Mononuclear cell (primary cell): Measurements from ENCODE around the gene LIM2. TPM values are rescaled to one million over a fixed set of nuclear protein-coding genes. Genes with fewer than 3 reads are reported as not detected.

Source experiments
- H3K27me3 ChIP-seq: 2 replicates; pipeline ENCODE4 v1.6.0; 2011; ENCODE audit warnings: low read length, control low read depth; ENCODE audit not compliant: insufficient read depth
- H3K4me1 ChIP-seq: 2 replicates; pipeline ENCODE4 v1.5.1; 2011; ENCODE audit warnings: mild to moderate bottlenecking, low read length, control low read depth; ENCODE audit not compliant: insufficient read depth
- H3K4me3 ChIP-seq: 2 replicates; pipeline ENCODE4 v1.5.1; 2011; ENCODE audit warnings: mild to moderate bottlenecking, low read length, moderate library complexity
- H3K9me3 ChIP-seq: 2 replicates; pipeline ENCODE4 v1.5.1; 2011; ENCODE audit warnings: low read depth, mild to moderate bottlenecking, control low read depth, low read length
- total RNA-seq: library from RNA; depleted of rRNA; stranded (reverse); fragments of >200 nt; gene quantifications from one replicate; pipeline ENCODE4 v1.2.3, GENCODE V29; 2012

The LIM2 gene
- total RNA-seq, 1 donor, result 0.21 TPM

DNA sequence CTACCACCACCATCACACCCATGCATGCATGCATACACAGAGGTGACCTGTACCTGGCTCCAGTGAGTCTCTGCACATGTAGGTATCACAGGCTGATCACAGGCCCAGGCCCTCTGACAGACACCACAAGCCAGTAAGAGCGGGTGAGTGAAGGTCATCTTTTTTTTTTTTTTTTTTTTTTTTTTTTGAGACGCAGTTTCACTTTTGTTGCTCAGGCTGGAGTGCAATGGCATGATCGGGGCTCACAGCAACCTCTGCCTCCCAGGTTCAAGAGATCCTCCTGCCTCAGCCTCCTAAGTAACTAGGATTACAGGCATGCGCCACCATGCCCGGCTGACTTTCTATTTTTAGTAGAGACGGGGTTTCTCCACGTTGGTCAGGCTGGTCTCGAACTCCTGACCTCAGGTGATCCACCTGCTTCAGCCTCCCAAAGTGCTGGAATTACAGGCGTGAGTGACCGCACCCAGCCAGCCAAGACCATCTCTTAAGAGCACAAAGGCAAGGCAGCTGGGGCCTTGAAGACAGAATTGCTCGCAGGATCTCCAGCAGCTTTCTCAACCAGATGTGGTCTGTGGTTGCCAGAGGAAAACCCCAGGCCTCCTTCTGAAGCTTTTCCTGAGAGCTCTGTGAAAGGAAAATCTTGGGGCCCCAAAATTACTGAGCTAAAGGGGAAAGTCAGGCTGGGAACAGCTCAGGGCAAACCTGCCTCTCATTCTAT, 12.1 kb downstream of the LIM2 start:
- H3K4me1 ChIP-seq, result peaks cover 57% of the 10 kb centered on the region

DNA sequence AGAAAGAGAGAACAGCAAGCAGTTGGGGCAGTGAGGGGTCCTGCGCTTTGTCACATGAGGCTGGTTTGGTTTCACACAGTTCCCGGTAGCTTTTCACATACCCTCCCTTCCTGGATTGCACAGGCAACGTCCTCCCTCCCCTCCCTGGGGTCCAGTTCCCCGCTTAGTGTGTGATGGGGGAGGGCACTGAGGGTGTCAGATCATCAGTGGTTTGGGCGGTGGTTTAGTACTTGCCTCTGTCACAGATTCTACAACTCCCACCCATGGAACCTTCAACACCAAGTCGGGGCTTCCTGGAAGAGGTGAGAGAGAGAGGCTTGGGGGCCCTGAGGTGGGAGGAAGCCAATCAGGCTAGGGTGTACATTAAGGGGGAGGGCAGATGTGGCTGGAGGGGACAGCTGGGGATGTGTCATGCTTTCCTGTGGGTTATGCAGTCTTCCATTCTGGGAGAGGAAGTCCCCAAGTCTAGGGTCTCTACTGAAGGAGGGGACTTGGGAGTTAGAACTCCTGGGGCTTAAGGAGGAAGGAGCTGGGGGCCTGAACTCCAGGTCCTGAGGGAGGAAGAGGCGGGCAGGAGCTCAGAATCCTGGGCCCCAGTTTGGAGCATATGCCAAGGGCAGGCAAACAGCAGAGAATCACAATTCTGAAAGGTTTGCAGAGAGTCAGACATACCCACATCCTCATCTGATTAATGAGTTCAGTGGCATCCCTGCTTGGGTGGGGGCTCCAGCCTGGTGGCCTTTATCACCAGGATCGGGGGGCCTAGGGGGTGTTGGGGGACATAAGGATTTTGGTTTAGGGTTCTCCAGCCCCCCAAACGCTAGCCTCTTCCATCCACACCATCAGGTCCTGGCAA, 14.9 kb downstream of the LIM2 start, which contains the start of gene NKG7:
TSS of gene NKG7 (minus strand) at position 6 of the 856 bp plus-strand sequence. CDS start 119 bp downstream, outside the sequence.
- no peaks in the 10 kb centered on the region for H3K27me3 ChIP-seq
- H3K4me3 ChIP-seq, result peak within 1 kb of the TSS; percentile 50
- H3K9me3 ChIP-seq, result no peaks in the 10 kb centered on the region
- H3K4me1 ChIP-seq, result peaks cover 74% of the 10 kb centered on the region

More for the DNA sequence above, 12.1 kb downstream of the LIM2 start:
- Histone ChIP-seq H3K9me3 (no peaks in the 10 kb centered on the region), H3K4me3 (no peak overlapping the region), H3K27me3 (no peaks in the 10 kb centered on the region)

DNA sequence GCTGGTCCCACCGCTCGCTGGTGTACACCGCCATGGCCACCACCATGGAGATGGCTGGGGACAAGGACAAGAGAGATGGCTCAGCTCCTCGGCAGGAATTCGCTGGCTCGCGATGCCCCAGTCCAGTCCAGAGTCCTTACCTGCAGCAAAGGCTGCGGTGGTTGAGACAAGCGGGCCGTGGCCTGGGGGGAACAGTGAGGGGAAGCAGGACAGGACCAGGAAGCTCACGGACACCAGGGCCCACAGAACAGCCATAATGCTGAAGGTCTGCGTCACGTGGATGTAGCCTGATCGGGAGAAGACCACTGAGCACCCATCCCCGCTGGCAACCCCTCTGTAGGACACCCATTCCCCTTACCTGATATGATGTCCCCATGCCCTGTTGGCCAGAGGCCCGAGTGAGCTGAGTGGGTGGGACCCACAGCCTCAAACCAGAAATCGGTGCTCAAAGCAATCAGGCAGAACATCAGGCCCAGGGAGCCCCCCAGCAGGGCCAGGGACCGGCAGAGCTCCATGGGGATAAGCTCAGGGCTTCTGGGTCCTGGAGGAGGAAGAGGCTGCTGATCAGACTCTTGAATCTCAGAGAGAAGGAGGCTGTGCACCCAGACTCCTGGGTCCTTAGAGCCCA, 15.6 kb downstream of the LIM2 start:
- H3K27me3 ChIP-seq, result no peaks in the 10 kb centered on the region
- peak overlapping the region; percentile 50 for H3K4me3 ChIP-seq
- H3K9me3 ChIP-seq, result no peaks in the 10 kb centered on the region
- peaks cover 79% of the 10 kb centered on the region for H3K4me1 ChIP-seq

DNA sequence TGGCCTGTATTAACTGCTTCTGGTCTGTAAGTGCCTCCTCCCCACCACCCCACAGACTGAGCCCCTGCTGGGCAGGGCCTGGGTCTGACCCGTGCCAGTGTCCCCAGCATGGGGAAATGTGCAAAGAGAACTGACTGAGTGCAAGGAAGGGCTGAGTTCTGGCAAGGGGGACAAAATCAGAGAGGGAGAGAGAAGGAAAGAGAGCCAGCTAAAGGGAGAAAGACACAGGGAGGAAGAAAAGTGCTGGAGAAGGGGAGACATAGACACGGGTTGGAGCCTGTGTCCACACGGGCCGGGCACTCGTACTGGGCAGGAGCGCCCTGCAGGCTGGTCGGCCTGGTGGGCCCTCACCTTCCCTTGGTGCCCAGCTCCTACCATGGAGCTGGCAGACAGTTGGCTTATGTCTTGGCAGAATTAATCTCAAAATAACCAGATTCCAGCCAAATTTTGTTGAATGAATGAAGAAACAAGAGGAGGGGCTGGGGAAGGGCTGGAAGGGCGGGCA, 16.5 kb downstream of the LIM2 start:
- no peaks in the 10 kb centered on the region for H3K9me3 ChIP-seq
- no peaks in the 10 kb centered on the region for H3K27me3 ChIP-seq
- H3K4me3 ChIP-seq, result peak overlapping the region; percentile 50
- peaks cover 85% of the 10 kb centered on the region for H3K4me1 ChIP-seq

DNA sequence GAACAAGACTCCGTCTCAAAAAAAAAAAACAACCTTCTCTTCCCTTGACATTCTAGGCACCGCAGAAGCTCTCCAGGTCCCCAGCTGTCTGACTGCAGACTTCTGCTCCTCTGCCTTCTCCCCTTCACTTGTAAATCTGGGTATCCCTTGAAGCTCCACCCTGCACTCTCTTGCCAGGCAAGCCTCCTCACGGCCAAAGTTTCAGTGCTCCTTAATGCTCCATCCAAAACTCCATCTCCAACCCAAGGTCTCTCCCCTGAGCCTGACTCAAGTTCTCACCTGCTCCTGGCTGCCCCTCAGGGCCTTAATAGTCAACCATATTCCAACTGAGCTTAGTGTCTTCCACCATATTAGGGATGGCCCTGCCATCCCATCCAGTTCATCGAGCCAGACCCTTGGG, 17.5 kb downstream of the LIM2 start:
- no peaks in the 10 kb centered on the region for H3K27me3 ChIP-seq
- peak overlapping the region; percentile 50 for H3K4me3 ChIP-seq
- no peaks in the 10 kb centered on the region for H3K9me3 ChIP-seq
- peaks cover 83% of the 10 kb centered on the region for H3K4me1 ChIP-seq

DNA sequence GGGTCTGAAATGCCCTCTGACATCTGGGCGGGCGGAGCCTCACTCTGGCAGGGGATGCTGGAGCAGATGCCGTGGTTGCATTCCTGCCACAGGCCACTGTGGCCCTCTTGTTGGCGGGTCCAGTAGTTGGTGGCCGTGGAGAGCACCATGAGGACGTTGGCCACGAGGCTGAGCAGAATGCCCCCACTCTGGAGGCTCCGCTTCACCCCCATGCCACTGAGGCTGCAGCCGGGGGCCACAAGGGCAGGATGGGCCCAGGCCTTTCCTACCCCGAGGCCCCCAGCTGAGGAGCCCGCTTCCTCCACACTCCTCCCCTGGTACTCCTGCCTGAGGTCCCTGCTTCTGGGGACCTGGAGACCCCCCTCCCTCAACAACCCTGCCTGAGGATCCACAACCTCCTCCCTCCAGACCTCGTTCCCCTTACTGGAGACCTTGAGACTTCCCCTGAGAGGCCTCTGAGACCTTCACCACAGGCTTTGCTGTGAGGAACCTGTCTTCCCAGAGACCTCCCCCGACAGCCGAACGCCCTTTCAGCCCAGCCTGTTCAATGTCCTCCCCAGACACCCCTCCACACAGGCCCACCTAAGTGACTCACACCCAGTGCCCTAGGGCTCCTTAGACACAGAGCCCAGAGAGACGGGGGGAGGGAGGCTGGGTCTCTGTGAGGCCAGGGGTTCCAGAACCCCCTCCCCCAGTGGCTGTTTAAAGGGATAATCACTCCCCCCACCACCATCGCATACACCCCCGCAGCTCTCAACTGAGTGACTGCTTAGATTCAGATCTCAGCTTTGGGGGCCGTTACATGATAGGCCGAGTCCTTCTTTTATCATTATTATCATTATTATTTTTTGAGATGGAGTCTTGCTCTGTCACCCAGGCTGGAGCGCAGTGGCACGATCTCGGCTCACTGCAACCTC, 19.1 kb downstream of the LIM2 start, which contains the start of gene CLDND2:
TSS of gene CLDND2 (minus strand) at position 638 of the 917 bp plus-strand sequence. CDS start at position 212, 426 bp downstream.
- no peaks in the 10 kb centered on the region for H3K9me3 ChIP-seq
- H3K4me1 ChIP-seq, result peaks cover 76% of the 10 kb centered on the region
- no peaks in the 10 kb centered on the region for H3K27me3 ChIP-seq
- H3K4me3 ChIP-seq, result peak within 1 kb of the TSS; percentile 85

DNA sequence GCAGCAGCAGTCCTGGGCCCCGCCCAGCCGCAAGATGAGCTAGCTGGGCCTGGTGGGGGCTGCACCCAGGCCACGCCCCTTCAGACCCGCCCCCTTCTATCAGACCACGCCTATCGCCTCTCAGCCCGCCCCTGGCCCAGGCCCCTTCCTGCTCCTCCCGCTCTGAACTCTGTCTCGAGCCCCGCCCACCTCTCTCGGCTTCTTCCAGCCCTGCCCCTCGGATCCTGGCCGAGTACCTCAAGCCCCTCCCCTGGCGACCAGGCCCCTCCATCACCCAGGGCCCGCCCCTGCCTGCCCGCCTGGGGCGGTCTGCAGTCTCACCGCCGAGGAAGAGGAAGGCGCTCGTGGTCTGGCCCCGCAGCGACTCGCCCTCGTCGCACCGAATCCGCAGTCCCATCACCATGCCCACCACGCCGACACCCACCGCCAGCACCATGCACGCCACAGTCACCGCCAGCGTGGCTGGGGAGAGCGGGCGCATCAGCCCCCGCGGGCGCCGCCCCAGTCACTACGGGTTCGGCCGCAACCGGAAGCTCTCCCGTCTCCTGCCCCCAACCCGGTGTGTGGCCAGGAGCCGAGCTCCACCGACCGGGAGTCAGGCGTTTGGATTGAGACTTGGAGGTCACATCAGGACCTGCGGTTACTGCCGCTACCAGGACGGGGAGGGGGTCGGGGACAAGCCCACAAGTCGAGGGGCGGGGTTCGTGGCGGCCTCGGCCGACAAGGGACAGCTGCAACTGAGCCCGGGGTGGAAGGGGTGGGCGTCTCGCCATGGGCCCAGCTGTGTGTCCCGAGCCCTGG, 20.0 kb downstream of the LIM2 start:
- peak overlapping the region; percentile 85 for H3K4me3 ChIP-seq
- no peaks in the 10 kb centered on the region for H3K27me3 ChIP-seq
- no peaks in the 10 kb centered on the region for H3K9me3 ChIP-seq
- peaks cover 71% of the 10 kb centered on the region for H3K4me1 ChIP-seq

DNA sequence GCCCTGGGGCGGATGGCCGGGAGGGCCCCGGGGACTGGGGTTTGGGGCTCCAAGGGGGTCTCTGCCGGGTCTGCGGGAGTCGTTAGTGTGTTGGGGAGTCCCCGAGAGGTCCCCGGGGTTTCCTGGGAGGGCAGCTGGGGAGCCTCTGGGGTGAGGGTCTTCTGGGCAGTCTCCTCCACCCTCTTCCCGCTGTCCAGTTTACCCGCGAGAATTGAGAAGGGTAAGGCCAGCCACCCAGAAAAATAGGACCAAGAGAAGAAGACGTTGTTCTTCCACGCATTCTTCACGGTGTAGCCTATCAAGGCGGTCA, 20.6 kb downstream of the LIM2 start:
- Histone ChIP-seq H3K9me3 (no peaks in the 10 kb centered on the region), H3K27me3 (no peaks in the 10 kb centered on the region), H3K4me3 (peak overlapping the region; percentile 85), H3K4me1 (peaks cover 68% of the 10 kb centered on the region)

DNA sequence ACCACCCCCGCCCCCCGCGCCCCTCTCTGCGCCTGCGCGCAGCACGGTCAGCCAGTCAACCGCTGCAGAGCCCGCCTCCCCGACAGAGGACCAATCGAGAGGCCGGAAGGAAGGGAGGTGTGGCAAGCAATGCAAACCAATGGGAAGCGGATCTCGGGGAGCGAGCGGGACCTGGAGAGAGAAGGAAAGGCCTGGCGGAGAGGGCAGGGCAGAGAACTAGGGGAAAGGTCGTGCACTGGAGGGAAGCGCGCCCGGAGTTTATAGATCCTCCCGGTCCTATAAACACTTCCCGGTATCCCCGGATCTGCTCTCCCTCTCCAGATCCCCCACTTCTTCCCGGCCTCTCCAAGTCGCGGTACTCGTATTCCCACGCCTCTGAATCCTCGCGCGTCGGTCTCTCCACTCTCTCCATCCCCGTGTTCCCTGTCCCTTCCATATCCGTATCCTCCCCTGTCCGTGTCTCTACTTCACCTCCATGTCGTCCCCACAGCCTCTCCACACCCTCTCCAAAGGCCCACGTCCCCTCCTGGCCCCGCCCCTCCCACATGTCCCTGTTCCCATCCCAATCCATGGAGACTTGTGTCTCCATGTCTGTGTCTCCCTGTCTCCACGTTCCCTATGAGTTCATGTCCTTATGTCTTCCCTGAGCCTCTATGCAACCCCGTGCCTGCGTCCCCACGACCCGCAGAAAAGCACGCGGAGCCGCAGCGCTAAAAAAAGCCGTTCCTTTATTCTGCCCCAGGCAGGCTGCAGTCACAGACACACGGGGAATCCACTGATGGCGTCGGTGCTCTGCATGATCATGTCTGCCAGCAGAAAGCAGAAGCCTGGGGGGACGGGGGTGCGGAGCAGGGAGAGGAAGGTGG, 21.2 kb downstream of the LIM2 start:
- Histone ChIP-seq H3K27me3 (no peaks in the 10 kb centered on the region), H3K9me3 (no peaks in the 10 kb centered on the region), H3K4me3 (peak overlapping the region; percentile 85), H3K4me1 (peaks cover 62% of the 10 kb centered on the region)

DNA sequence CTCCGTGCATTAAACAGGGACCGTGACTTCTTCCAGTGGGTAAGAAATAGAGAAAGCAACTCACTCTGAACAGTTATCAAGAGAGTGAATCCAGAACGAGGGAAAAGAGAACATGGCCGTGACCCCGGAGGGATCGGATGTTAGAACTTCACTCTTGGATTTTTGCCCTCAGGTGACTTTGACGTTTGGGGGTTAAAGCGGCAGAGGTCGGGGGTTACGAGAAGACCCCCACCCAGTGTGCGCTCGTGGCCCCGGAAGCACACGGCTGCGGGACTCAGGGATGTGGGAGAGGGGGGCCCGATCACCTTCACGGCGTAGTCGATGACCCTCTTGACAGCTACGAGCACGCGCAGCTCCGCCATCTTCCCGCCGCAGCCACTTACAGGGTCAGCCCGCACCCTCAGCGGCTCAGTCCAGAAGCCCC, 21.8 kb downstream of the LIM2 start, which contains the start of gene ETFB:
TSS of gene ETFB (minus strand) at position 424 of the 424 bp plus-strand sequence. CDS start at position 362, 62 bp downstream.
- H3K9me3 ChIP-seq, result no peaks in the 10 kb centered on the region
- peak within 1 kb of the TSS; percentile 85 for H3K4me3 ChIP-seq
- no peaks in the 10 kb centered on the region for H3K27me3 ChIP-seq
- H3K4me1 ChIP-seq, result peaks cover 56% of the 10 kb centered on the region

DNA sequence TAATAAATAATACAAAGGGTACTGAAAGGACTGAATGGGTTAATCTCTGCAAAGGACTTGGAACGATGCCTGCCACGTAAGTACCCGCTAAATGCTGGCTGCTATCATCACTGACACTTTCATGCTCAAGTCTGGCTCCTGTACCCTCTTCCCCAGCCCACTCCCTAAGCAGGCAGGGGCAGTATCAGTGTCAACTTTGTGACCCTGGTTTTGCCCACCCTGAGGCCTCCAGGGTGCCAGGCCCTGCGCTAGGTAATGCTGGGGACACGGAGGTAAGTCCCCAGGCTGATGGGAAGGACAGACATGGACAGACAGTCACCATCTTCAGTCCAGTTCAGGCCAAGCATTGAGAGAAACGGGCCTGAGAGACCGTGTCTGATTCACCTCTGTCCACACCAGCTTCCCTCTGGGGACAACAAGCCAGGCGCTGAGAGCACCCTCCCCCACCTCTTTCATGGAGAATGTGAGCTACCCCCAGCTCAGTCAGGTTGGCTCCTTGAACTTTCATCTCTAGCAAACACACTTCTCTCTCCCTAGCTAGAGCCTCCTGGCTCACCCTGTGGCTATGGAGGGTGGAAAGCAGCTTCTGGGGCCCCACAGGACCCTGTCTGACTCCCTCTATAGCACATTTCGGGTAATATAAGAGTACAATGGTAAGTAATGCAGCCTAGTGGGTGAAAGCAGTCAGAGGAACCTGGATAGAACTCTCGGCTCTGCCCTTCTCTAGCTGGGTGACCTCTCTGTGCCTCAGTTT, 22.4 kb downstream of the LIM2 start:
- no peaks in the 10 kb centered on the region for H3K27me3 ChIP-seq
- peak overlapping the region; percentile 85 for H3K4me3 ChIP-seq
- peaks cover 50% of the 10 kb centered on the region for H3K4me1 ChIP-seq
- no peaks in the 10 kb centered on the region for H3K9me3 ChIP-seq
